GM12865 (cell line): ENCODE measurements around the gene DENND2C.

Experiments used
- DNase-seq: peaks from one replicate; pipeline ENCODE4 v3.0.0; 2010; ENCODE audit warnings: low read depth
- H3K4me3 ChIP-seq: 2 replicates; pipeline ENCODE4 v1.5.1; 2011; ENCODE audit warnings: mild to moderate bottlenecking, low read depth, low read length, control low read depth
- CTCF ChIP-seq: IDR thresholded peaks from 2 replicates; pipeline ENCODE4 v1.5.1; 2011; ENCODE audit warnings: low read length, control low read depth, low read depth, inconsistent platforms; ENCODE audit not compliant: insufficient read depth; ENCODE audit errors: missing control alignments

DENND2C gene

DNA sequence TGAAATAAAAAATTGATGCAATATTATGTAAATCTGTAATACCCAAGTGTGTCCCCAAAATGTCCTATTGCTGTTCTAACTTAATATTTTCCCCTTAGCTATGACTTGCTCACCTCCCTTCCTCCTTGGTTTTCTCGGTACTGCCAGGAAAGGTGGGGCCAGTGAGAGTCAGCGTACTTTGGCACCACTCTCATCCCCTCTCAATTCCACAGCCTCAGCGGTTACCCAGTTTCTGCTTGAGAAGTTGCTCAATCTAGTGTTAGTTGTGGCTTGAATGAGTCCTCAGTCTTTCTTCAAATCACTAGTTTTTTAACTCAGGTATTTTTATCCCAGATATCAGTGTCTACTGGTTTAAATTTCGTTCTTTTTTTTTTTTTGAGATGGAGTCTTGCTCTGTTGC is 120.7 kb downstream of the DENND2C start:
- TF ChIP-seq CTCF, result no peak
- H3K4me3 ChIP-seq, result no peak overlapping the region
- no peak for DNase-seq

DNA sequence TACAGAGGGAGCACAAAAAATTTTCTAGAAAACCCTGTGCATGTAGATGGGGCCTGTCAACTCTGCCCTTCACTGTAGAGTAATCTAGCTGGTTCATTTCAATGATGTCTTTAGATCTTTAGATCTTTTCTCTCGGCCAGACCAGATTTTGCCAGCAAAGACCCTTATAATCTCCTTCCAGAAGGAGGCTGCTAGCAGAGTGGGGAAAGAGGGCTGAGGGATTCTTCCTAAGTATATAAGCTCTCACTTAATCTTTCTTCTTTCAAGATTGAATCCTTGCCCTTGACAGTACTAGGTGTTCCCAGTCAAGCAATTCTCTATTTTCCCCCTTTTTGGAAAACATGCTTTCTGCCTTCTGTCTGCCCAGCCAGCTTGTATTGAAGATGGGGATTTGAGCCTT is 122.8 kb downstream of the DENND2C start:
- TF ChIP-seq CTCF, result no peak
- no peak for DNase-seq
- no peak overlapping the region for H3K4me3 ChIP-seq

DNA sequence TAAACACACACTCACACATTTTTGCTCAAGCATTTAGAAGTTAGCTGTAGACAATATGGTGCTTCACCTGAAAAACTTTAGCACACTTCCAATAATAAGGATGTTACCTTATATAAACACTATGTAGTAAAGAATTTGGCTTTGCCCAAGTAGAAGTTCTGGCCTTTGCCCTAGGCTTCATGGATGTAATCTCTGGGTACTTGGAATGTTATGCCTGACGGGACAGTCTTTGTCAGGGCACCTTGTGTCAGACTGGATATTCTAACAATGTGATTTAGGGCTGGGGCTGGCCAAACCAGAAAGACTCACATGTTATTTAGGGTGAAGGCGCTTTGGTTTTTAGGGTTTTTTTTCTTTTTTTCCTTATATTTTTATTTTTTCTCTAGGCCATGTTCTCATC is 124.1 kb downstream of the DENND2C start:
- TF ChIP-seq CTCF, result no peak
- DNase-seq, result no peak
- H3K4me3 ChIP-seq, result no peak overlapping the region

- DNase-seq, result no peak
- H3K4me3 ChIP-seq, result no peak overlapping the region
- no peak for TF ChIP-seq CTCF
Observed at GRCh38 chr1:114545315-114545714, 124.5 kb downstream of the DENND2C start.

DNA sequence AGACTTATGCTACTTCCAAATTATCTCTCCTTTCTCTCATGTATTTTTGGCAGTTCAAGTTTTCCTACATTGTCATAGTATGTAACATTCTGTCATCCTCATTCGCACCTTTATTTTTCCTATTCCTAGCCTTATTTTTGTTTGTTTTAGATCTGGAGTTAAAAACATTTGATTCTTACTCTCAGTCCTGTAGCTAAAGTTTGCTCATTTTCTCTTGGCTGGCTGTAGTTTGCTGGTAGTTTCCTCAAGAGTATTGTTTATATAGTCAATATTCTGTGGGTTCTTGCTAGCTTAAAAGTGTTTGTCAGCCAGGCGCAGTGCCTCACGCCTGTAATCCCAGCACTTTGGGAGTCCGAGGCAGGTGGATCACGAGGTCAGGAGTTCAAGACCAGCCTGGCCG is 129.0 kb downstream of the DENND2C start:
- DNase-seq, result no peak
- TF ChIP-seq CTCF, result no peak
- no peak overlapping the region for H3K4me3 ChIP-seq

DNA sequence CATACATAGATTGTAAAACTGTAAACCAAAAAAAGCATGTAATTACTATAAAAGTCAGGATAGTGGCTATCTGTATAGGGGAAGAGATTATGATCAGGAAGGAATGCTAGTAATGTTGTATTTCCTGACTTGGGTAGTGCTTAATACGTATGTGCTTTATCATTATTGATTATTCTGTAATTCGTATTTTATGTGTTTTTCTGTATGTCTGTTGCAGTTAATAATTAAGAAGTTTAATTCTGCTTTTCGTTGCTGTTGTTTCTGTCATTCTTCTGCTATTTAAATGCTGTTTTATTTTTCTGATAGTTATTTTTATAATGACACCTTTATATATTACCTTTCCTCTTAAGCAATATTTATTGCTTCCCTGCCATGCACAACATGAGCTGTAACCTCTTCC is 129.6 kb downstream of the DENND2C start:
- no peak for TF ChIP-seq CTCF
- no peak for DNase-seq
- H3K4me3 ChIP-seq, result no peak overlapping the region

- H3K4me3 ChIP-seq, result no peak overlapping the region
- TF ChIP-seq CTCF, result no peak
- DNase-seq, result no peak
Observed at GRCh38 chr1:114536043-114536442, 133.8 kb downstream of the DENND2C start.
